ENCODE data around the gene PRDM9.

DNA sequence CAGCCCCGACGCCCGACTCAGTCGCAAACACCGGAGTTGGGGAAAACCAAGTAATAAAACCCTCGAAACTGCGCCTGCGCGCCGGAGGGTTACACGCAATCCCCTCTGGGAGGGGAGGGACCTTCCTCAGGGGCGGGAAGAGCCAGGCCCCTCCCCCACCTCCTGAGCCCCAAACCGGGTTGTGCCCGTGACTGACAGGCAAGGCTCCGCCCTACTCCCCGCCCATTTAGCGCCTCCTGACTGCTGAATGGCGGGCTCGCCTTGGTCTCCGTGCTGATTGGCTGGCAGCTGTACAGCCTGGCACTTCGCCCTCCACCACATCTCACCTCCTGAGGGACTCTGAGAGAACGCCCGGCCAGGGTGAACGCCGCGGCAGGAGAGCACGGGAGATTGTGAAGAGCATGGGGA, at the start of gene PRDM9:
- TF ChIP-seq POLR2A (IDR thresholded peaks at IDR 0.05) = no peak
- TF ChIP-seq, protein P1, sequence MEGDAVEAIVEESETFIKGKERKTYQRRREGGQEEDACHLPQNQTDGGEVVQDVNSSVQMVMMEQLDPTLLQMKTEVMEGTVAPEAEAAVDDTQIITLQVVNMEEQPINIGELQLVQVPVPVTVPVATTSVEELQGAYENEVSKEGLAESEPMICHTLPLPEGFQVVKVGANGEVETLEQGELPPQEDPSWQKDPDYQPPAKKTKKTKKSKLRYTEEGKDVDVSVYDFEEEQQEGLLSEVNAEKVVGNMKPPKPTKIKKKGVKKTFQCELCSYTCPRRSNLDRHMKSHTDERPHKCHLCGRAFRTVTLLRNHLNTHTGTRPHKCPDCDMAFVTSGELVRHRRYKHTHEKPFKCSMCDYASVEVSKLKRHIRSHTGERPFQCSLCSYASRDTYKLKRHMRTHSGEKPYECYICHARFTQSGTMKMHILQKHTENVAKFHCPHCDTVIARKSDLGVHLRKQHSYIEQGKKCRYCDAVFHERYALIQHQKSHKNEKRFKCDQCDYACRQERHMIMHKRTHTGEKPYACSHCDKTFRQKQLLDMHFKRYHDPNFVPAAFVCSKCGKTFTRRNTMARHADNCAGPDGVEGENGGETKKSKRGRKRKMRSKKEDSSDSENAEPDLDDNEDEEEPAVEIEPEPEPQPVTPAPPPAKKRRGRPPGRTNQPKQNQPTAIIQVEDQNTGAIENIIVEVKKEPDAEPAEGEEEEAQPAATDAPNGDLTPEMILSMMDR (IDR thresholded peaks at IDR 0.05) = no peak
